ENCODE data around the gene EYS.

The EYS gene

DNA sequence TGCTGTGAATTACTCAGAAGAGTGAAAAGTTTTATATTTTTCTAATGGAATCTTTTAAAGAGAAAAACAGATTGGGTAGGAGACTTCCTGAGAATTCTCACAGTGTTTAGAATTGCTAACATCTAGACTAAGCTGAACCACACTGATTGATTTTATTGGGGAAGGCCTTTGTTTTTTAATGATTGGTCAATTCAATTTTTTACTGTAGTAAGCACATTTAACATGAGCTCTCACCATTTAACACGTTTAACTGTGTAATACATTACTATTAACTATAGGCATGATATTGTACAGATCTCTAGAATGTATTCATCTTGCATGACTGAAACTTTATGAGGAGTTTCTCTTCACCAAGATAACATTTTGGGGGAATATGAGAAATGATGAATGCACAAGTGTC, 1084.1 kb downstream of the EYS start:
- no peak for DNase-seq (ENCODE audit: low read depth in 2 of 2)

DNA sequence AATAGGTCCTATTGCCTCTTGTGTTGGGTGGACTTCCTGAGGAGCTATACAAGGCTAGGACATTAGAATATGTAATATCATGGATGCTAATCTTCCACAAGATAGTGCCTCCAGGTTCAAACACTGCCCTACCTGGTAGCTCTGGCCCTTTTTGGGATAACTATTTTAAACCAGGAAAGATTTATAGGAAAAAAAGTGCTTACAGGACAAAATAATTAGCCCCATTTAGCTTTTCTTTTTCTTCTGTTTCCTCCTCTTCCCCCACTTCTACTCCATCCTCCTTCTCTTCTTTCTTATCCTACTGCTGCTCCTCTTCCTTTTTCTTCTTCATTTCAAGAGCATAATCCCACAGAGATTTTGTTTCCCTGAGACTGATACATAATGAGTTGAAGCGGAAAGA, 1104.0 kb downstream of the EYS start:
- DNase-seq (ENCODE audit: low read depth in 2 of 2) = no peak

DNA sequence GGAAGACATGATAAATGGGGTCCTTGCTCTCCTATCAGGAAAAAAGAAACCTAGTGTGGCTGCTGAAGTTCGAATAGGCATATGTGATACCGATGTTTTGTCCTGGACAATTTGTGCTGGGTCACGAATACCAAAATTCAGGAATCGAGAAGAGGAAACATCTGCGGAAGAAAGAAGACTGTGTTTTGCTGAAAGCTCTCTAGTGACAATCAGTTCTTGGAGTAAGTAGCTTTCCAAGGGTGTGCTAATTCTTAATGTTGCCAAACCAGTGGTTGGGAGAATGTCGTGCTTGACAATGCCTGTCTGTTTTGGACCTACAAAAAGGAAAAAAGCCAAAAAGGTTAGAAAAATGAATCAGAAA, 1115.4 kb downstream of the EYS start:
- no peak for DNase-seq (ENCODE audit: low read depth in 2 of 2)

DNA sequence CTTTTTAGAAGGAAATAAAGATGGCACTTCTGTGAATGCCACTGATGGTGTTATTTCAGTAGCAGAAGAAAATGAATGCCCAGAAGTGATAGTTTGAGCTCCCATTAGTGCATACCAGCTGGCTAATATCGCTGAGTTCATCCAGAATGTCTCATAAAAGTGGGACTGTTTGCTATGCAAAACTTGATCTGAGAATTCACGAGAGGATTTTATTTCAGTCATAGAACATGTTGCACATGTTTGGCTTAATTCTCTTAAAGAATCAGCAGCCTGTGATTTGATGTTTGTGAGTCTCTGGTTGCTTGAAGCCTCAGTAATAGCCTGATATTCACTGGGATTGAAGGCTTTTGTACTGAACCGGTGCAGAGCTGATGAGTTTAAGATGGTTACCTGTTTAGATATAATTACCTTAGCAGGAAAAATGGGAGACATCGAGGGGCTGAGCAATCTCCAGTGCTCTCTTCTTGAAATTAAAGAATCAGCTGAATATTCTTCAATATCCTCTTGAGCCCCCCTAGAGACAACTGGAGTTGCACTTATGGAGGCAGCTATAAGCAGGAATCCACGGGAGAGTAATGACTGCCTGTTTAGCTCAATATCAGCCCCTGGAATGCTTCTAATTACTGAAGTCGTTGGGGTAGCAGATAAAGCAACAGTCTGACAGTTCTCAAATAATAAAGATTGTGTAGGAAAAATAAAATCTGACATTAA, 1115.9 kb downstream of the EYS start:
- no peak for DNase-seq (ENCODE audit: low read depth in 2 of 2)

DNA sequence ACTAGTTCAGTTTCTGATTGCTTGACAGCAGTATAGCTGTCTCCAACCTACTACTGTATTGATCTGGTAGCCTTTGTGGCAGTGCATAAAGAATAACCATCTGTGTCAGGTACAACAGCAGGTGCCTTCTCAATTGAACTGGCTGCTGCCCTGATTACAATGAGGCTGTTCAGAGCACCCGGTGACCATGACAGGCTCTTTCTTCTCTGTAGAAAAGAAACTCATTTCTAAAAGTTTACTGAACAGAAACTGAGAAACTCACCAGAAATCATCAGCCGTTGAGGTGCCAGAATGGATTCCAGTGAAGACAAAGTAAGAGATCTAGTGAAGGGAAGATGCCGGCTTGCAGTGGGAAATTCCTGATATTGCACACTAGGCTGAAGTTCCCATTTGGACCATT, 1117.1 kb downstream of the EYS start:
- no peak for DNase-seq (ENCODE audit: low read depth in 2 of 2)

DNA sequence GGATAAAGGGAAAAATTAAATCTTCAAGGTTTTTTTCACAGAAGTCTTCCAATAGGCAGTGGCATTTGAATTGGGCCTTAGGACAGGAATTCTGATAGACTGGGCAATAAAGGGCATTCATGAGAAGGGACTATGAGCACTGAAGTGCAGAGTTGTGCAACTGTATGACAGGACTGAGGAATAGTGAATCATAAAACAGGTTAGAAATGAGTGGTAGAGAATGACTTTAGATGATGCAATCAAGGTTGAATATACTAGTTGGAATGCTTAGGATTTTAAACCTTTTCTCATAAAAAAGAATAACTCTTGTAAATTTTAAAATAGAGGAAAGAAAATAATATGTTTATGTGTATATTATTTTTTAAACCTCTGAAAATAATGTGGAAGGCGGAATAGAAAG, 1126.7 kb downstream of the EYS start:
- no peak for DNase-seq (ENCODE audit: low read depth in 2 of 2)

DNA sequence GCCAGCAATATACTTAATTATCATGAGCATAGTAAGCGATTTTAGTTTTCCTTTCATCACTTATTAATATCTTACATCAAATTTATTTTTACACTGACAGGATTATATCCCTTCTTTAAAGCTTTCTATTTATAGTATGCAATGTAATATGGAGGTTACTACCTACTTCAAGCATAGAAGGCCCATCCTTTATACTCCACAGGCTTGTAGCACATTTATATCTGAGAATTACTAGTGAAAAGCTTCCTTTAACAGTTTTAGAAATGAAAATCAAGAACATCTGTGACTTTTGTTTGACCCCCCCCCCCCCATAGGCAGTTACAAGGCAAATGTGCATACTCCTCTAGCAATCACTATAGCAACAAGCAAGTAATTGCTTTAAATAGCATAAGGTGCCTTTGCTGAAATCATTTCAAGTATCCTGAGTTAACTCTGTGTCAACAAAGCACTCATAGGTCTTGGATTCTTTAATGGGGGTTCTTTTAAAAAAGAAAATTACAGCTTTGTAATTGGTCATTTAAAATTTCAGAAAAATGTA, 1153.7 kb downstream of the EYS start:
- DNase-seq (ENCODE audit: low read depth in 2 of 2) = no peak

DNA sequence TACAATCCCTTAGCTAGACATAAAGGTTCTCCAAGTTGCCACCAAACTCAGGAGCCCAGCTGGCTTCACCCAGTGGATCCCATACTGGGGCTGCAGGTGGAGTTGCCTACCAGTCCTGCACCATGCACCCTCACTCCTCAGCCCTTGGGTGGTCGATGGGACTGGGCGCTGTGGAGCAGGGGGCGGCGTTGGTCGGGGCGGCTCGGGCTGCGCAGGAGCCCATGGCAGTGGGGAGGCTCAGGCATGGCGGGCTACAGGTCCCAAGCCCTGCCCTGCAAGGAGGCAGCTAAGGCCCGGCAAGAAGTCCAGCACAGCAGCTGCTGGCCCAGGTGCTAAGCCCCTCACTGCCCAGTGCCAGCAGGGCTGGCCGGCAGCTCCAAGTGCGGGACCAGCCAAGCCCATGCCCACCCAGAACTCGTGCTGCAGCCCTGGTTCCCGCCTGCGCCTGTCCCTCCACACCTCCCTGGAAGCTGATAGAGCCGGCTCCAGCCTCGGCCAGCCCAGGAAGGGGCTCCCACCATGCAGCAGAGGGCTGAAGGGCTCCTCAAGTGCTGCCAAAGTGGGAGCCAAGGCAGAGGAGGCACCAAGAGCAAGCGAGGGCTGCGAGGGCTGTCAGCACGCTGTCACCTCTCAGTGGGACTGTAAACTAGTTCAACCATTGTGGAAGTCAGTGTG, 1159.3 kb downstream of the EYS start:
- DNase-seq (ENCODE audit: low read depth in 2 of 2) = no peak

DNA sequence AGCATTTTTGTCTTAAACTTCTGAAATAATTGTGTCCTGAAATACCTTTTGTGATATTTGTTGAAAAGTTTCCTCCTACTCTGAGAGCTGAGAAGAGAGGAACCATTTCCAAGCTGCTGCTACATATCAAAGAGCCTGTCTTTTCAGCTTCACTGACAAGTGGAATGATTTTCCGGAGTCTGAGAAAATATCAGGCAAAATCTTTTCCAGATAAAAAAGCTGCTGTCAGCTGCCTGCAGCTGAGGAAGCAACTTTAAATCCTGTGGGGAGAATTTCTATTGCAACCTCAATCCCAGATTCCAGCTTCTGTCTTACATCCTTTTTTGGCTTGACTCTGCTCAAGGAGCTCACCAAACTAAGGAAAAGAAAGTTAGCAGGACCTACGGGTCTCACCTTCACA, 1167.1 kb downstream of the EYS start:
- DNase-seq (ENCODE audit: low read depth in 2 of 2) = no peak

DNA sequence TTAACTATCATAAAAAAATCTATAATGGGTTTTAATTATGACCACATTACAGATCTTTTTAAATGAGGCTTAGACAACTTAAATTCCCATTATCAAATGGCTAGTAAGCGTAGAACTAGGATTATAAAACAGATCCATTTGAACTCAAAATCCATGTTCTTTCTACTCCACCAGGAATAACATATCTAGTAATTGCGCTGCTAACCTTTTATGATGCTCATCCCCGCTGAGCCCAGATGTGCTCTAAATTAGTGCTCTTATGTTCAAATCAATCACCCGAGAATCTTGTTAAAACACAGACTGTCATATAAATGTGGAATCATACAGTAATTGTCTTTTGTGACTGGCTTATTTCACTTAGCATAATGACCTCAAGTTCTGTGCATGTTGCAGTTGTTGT, 1168.3 kb downstream of the EYS start:
- no peak for DNase-seq (ENCODE audit: low read depth in 2 of 2)

DNA sequence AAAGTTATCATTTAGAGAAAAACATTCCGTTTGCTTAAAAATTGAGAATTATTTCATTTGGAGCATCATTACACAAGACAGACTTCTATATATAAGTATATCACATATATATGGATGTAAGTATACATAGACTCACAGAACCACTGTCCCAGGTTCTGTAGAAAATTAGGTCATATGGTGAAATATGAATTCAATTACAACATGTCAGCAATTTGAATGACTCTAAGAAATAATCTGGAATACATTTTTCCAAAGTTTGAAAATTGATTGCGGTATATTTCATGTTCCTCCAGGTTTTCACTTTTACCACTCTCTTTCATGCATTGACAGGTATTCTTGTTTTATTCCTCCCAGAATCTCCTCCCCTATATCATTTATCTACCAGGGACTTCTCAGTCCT, 1179.1 kb downstream of the EYS start:
- DNase-seq (ENCODE audit: low read depth in 2 of 2) = no peak

DNA sequence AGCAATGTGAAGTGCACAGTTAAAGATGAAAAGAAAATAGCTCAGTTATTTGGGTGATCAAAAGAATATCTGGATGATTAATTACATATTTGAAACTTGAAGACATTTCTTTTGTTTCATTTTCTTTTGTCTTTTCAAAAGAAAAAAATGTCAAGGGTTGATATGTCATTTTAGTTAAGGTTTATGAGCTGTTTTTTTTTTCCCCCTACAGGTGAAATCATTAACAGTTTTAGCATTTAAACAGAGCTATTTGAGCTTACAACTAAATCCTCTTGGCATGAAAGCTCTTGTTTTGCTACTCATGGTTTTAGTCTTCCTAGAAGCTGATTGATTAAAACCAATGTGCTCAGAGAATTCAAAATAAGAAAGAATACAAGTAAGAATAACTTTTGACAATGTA, 1184.2 kb downstream of the EYS start:
- no peak for DNase-seq (ENCODE audit: low read depth in 2 of 2)

DNA sequence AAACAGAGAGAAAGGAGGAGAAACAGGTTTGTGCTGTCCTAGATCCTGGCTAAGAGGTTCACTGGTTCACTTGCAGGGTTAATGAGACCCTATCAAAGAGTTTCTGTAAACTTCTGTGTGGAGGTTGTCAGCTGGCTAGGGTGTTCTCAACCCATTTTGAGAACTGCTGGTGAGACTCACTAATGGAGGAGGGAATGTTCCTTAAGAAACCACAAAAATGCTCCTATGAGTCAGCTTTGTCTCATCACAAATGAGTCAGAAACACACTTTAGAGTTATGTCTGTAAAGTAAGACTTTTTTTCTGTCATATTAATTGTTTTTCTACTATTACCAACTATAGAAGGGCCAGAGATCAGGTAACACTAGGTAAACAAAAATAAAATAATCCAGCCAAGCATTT, 1187.0 kb downstream of the EYS start:
- DNase-seq (ENCODE audit: low read depth in 2 of 2) = no peak

DNA sequence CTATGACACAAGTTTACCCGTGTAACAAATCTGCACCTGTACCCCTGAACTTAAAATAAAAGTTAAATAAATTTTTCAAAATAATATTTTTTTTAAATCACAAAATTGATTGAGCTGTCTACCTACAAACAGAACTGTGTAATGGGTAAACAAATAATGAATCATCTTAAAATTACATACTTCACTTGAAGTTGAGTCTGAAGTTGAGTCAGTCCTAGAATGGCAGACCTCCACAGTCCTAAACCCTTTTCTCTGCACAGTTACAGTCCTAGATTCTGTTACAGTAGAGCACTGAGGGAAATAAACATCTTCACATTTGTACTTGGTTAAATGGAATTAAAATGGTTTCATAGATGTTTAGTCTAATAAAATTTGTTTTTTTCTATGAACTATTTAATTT, 1190.6 kb downstream of the EYS start:
- no peak for DNase-seq (ENCODE audit: low read depth in 2 of 2)

DNA sequence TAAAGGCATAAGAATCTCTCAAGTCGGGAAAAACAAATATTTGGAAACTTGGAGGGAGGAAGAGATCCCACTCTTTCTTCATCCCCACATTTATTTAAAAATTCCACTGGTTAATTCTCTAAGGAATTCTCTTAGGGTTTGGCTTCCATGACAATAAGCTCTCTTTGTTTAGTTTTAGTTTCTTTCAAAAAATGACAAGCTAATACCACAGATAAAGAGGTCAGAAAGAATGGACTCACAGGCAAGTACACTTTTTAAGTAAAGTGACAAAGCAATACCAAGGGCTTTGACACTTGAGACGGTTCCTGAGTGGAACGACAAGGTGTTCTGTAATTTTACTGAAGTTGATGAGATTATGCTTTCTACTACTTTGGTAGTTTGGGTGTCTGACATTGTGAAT, 1199.4 kb downstream of the EYS start:
- no peak for DNase-seq (ENCODE audit: low read depth in 2 of 2)

DNA sequence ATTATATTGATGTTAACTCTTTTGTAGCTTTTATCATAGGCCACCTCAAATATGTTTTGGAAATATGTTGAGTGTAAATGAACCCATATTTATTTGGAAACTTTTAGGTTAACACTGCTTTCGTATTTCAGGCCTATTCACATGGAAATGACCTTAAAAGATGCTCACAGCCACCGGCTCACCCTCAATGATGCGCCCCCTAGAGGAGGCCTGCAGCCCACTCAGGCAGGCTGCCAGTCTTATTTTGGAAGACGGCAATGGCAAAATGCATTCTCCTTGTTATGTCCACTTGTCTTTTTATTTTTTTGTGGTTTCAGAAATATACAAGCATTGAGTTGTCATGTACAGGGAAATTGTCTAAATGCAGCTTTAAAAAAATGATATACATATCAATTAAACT, 1201.7 kb downstream of the EYS start:
- DNase-seq (ENCODE audit: low read depth in 2 of 2) = peak in 1 of 2 donors; percentile 0

DNA sequence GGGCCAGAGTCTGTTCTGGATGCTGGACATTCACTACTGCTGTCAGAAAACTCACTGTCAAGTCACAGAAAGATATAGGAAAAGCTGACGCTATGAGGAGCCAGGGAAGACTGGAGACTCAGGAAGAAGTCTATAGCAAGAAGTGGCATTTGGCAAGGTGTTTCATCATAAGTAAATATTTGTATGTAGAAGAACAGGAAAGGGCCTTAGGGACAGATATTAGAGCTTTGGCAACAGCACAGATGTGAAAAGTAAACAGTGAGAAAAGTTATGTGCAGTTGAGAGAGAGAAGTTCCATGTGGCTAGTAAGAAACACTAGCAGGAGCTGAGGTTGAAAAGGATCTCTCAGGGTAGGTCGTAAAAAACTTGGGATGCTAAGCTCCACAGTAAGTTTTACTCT, 1202.5 kb downstream of the EYS start:
- DNase-seq (ENCODE audit: low read depth in 2 of 2) = no peak

DNA sequence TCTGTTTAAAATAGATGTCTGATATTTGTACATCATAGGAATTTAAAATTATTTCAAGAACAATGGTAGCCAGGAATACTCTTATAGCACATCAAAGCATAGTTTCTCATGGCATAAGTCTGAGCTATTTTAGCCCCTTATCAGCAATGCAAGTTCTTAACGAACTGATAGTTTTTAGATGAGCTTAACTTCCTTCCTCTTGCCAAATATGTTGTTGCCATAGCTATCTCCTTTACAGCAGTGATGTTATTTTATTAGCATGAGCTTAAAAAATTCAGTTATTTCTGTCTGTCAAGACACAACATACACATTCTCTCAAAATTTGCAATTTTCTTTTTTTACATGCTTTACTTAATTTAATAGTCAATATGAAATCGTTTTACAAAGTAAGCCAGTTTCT, 1204.2 kb downstream of the EYS start:
- no peak for DNase-seq (ENCODE audit: low read depth in 2 of 2)

DNA sequence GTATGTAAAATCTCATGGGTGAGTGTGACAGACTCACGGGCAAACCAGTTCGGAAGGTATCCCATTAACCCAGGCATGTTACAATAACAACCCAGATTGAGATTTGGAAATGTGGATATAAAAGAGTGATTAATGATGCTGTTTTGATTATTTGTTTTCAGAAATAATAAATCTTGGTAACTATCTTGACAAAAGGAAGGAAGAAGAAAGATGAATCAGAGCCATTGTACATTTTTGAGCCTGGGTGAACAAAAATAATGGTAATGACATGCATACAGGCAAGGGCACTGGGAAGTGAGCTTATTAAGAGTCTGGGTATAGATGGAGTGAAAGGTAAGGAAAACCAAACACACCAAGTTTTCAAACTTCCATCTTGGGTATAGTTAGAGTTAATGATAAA, 1209.4 kb downstream of the EYS start:
- no peak for DNase-seq (ENCODE audit: low read depth in 2 of 2)

DNA sequence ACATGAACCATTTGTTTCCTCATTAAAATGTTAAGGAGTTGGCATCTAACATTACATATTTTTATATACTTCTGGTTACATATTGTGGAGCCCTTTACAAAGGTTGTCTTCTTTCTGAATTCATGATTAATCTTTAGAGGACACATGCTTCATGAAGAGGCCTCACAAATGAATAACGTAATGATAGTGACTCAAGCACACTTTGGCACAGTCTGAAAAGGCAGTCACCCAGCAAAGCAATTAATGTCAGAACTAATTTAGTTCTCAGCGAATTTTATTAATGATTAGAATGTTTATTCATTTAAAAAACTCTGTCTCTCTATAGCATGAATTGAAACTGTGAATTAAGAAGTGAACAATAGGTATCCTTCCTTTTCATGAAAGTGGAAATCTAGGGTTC, 1217.3 kb downstream of the EYS start:
- DNase-seq (ENCODE audit: low read depth in 2 of 2) = no peak

DNA sequence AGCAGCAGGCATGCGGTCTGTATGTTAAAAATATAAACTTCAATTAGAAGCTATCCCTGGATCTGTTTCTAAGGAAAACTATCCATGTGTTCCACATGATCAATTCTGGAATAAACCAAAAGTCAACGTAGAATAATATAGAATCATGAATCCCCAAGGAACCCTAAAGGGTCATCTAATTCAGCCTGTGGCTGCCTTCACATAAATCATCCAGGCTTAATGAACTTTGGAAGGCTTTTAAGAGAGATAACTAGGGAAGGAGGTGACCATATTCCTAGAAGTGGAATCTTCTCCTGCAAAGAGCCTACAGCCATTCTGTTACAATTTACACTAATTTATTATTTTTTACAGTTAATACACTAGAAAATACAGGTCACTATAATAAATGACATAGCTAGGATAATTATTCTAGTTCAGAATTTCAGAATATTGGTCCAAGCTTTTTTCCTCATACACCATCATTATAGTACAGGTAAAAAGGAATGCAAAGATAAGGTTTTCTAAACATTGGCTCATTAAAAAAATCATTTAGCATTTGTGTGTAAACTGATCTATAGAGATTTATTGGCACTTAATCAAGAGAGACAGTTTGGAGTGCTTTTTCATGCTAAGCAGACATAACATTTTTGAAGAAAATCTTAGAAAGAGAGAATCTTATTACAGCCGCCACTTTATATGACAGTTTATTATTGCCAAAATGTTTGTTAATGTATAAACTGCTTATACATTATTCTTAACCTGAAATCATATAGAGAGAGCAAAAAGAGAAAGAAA, 1220.3 kb downstream of the EYS start:
- DNase-seq (ENCODE audit: low read depth in 2 of 2) = no peak

DNA sequence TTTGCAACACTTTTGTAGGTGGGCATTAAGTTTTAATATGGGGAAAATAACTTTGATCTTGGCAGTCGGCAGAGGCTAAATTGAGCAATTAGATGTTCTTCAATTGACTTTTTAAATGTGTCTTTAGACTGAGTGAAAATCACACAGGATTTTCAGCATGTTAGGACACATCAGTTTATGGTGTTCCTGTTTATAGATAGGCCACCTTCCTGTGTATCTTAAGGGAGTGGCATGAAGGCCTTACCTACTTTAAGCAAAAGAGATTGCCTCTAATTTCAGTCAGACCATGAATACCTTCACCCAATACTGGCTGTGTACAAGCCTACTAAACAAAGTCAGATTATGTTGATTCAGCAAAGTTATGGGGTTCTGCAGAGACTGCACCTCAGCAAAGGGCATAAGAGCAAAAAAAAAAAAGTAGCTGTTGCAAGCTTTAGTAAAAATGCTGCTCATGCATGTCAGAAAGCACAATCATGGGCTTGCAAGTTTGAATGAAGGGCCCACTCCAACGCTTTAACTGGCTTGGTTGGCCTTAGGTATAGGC, 1223.0 kb downstream of the EYS start:
- DNase-seq (ENCODE audit: low read depth in 2 of 2) = no peak

DNA sequence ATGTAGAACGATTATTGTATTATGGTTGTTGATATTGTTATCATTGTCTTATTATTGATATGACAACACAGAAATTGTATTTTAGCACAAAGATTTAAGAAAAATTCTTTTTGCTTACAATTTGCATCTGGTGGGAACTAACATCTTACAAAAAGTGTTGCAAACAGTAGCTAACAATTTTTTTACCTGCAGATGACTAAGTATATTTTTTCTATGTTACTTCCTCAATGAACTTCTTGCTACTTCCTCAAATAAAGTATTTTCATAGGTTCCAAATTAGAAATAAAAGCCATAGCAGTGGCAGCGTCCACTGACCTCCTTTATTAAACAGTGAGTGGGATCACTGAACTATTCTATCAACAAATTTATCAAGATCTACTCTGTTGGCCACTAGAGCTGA, 1224.4 kb downstream of the EYS start:
- DNase-seq (ENCODE audit: low read depth in 2 of 2) = no peak
